Astrocyte (in vitro differentiated cells and primary cell): ENCODE data around the gene DOCK1.

Experiments used
- CTCF ChIP-seq: IDR thresholded peaks from 2 replicates; pipeline ENCODE4 v1.5.1; 2011; ENCODE audit warnings: low read depth, mild to moderate bottlenecking, inconsistent platforms, low read length, moderate library complexity; ENCODE audit not compliant: insufficient read depth
- EZH2 ChIP-seq: IDR thresholded peaks from 2 replicates; pipeline ENCODE4 v1.6.1; 2012; ENCODE audit warnings: mild to moderate bottlenecking, low read length, inconsistent platforms; ENCODE audit not compliant: insufficient read depth

GRCh38 chr10:127303105-127303504 lies 397.9 kb downstream of the DOCK1 start:
- TF ChIP-seq CTCF: no peak
- TF ChIP-seq EZH2: no peak
